MM.1S (cell line): Measurements from ENCODE around the gene PARP4.

Source experiments
- EZH2phosphoT487 ChIP-seq: fragments of 300-600 bp; sonication (generic); IDR thresholded peaks from 2 replicates; pipeline ENCODE4 v1.6.1; 2018; ENCODE audit warnings: antibody characterized with exemption, low read length
- TF ChIP-seq, protein P1 (sequence below): fragments of 300-600 bp; sonication (generic); IDR thresholded peaks from 2 replicates; pipeline ENCODE4 v1.5.1; 2016; ENCODE audit warnings: antibody characterized with exemption, low read length, mixed read lengths

DNA sequence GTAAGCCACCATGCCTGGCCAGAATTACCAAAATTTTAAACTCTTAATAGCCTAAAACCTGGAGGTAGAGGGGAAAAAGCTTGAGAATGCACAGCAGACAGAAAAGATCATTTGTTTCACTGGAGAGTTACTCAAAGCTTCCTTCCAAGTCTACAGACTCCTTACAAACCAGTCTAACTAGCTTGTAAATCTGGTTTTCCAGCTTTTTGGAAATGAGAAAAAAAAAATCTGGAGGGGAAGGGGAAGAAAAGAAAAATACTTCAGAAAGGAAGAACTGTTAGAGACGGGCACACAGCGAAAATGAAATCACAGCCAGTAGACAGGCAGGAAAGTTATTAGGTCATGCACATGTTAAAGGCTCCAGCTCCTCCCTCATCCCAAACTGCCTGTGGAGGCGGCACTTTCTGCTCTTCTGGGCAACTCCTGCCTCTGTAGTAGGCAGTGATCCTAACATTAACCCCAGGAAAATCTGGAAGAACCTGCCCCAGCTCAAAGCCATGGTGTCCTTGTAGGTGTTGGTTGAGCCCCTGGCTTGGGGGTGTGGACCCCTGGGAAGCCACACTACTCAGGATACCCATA lies 17.3 kb downstream of the PARP4 start:
- TF ChIP-seq EZH2phosphoT487: no peak
- TF ChIP-seq, protein P1, sequence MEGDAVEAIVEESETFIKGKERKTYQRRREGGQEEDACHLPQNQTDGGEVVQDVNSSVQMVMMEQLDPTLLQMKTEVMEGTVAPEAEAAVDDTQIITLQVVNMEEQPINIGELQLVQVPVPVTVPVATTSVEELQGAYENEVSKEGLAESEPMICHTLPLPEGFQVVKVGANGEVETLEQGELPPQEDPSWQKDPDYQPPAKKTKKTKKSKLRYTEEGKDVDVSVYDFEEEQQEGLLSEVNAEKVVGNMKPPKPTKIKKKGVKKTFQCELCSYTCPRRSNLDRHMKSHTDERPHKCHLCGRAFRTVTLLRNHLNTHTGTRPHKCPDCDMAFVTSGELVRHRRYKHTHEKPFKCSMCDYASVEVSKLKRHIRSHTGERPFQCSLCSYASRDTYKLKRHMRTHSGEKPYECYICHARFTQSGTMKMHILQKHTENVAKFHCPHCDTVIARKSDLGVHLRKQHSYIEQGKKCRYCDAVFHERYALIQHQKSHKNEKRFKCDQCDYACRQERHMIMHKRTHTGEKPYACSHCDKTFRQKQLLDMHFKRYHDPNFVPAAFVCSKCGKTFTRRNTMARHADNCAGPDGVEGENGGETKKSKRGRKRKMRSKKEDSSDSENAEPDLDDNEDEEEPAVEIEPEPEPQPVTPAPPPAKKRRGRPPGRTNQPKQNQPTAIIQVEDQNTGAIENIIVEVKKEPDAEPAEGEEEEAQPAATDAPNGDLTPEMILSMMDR: no peak
